Activated naive CD4-positive, alpha-beta T cell treated with anti-CD3 and anti-CD28 coated beads, Interleukin-2, amount 50 U/mL, for 24 hours (primary cell): Measurements from ENCODE around the gene NR6A1.
A peak's percentile ranks its signal among the peaks of the same experiment; 100 is the strongest.

Source experiments
- H3K27ac Mint-ChIP-seq: one replicate; pipeline ENCODE4 v1.8.0; 2021; ENCODE audit warnings: mild to moderate bottlenecking, mixed read lengths
- H3K27me3 Mint-ChIP-seq: one replicate; pipeline ENCODE4 v1.8.0; 2021; ENCODE audit warnings: mixed read lengths
- H3K36me3 Mint-ChIP-seq: one replicate; pipeline ENCODE4 v1.8.0; 2021; ENCODE audit warnings: mixed read lengths
- H3K4me1 Mint-ChIP-seq: one replicate; pipeline ENCODE4 v1.8.0; 2021; ENCODE audit warnings: mixed read lengths
- H3K4me3 Mint-ChIP-seq: one replicate; pipeline ENCODE4 v1.8.0; 2021; ENCODE audit warnings: mild to moderate bottlenecking, mixed read lengths
- H3K9me3 Mint-ChIP-seq: one replicate; pipeline ENCODE4 v1.8.0; 2021; ENCODE audit warnings: mixed read lengths

The NR6A1 gene

GRCh38 chr9:124500028-124500795 is 270.9 kb downstream of the NR6A1 start:
- no peaks in the 10 kb centered on the region for H3K36me3 Mint-ChIP-seq
- H3K27ac Mint-ChIP-seq = no peak overlapping the region
- no peaks in the 10 kb centered on the region for H3K9me3 Mint-ChIP-seq
- H3K4me3 Mint-ChIP-seq = no peak overlapping the region
- peaks cover 4% of the 10 kb centered on the region for H3K27me3 Mint-ChIP-seq
- H3K4me1 Mint-ChIP-seq = peaks cover 27% of the 10 kb centered on the region

GRCh38 chr9:124499216-124499615 is 271.9 kb downstream of the NR6A1 start:
- Mint-ChIP-seq H3K27me3 (peaks cover 4% of the 10 kb centered on the region), H3K4me3 (no peak overlapping the region), H3K9me3 (no peaks in the 10 kb centered on the region), H3K4me1 (peaks cover 29% of the 10 kb centered on the region), H3K36me3 (no peaks in the 10 kb centered on the region), H3K27ac (peak overlapping the region; percentile 26)

GRCh38 chr9:124498499-124499146 is 272.5 kb downstream of the NR6A1 start:
- no peak overlapping the region for H3K4me3 Mint-ChIP-seq
- no peaks in the 10 kb centered on the region for H3K9me3 Mint-ChIP-seq
- H3K4me1 Mint-ChIP-seq = peaks cover 23% of the 10 kb centered on the region
- H3K27ac Mint-ChIP-seq = no peak overlapping the region
- H3K36me3 Mint-ChIP-seq = no peaks in the 10 kb centered on the region
- no peaks in the 10 kb centered on the region for H3K27me3 Mint-ChIP-seq

GRCh38 chr9:124498040-124498439 is 273.1 kb downstream of the NR6A1 start:
- Mint-ChIP-seq H3K9me3 (no peaks in the 10 kb centered on the region), H3K27me3 (no peaks in the 10 kb centered on the region), H3K36me3 (no peaks in the 10 kb centered on the region), H3K4me1 (peaks cover 22% of the 10 kb centered on the region), H3K27ac (no peak overlapping the region), H3K4me3 (no peak overlapping the region)

- H3K27ac Mint-ChIP-seq = no peak overlapping the region
- no peaks in the 10 kb centered on the region for H3K27me3 Mint-ChIP-seq
- H3K4me1 Mint-ChIP-seq = peaks cover 22% of the 10 kb centered on the region
- no peaks in the 10 kb centered on the region for H3K9me3 Mint-ChIP-seq
- no peak overlapping the region for H3K4me3 Mint-ChIP-seq
- H3K36me3 Mint-ChIP-seq = no peaks in the 10 kb centered on the region
Observed at GRCh38 chr9:124497441-124497840, 273.7 kb downstream of the NR6A1 start.

GRCh38 chr9:124496463-124496862 is 274.6 kb downstream of the NR6A1 start:
- H3K4me1 Mint-ChIP-seq = peaks cover 22% of the 10 kb centered on the region
- H3K9me3 Mint-ChIP-seq = no peaks in the 10 kb centered on the region
- H3K36me3 Mint-ChIP-seq = no peaks in the 10 kb centered on the region
- no peak overlapping the region for H3K27ac Mint-ChIP-seq
- no peaks in the 10 kb centered on the region for H3K27me3 Mint-ChIP-seq
- H3K4me3 Mint-ChIP-seq = no peak overlapping the region

- Mint-ChIP-seq H3K36me3 (no peaks in the 10 kb centered on the region), H3K27me3 (no peaks in the 10 kb centered on the region), H3K27ac (no peak overlapping the region), H3K4me3 (peak overlapping the region; percentile 1), H3K4me1 (peaks cover 22% of the 10 kb centered on the region), H3K9me3 (no peaks in the 10 kb centered on the region)
Observed at GRCh38 chr9:124496075-124496449, 275.0 kb downstream of the NR6A1 start.

GRCh38 chr9:124495126-124496074 is 275.7 kb downstream of the NR6A1 start:
- Mint-ChIP-seq H3K9me3 (no peaks in the 10 kb centered on the region), H3K4me1 (peaks cover 22% of the 10 kb centered on the region), H3K27me3 (no peaks in the 10 kb centered on the region), H3K36me3 (no peaks in the 10 kb centered on the region), H3K4me3 (peak overlapping the region; percentile 1), H3K27ac (no peak overlapping the region)

- H3K27me3 Mint-ChIP-seq = no peaks in the 10 kb centered on the region
- no peaks in the 10 kb centered on the region for H3K36me3 Mint-ChIP-seq
- no peak overlapping the region for H3K4me3 Mint-ChIP-seq
- no peak overlapping the region for H3K27ac Mint-ChIP-seq
- peaks cover 22% of the 10 kb centered on the region for H3K4me1 Mint-ChIP-seq
- H3K9me3 Mint-ChIP-seq = no peaks in the 10 kb centered on the region
Observed at GRCh38 chr9:124493794-124494479, 277.2 kb downstream of the NR6A1 start.

GRCh38 chr9:124493218-124493617 is 277.9 kb downstream of the NR6A1 start:
- Mint-ChIP-seq H3K9me3 (no peaks in the 10 kb centered on the region), H3K36me3 (no peaks in the 10 kb centered on the region), H3K27me3 (no peaks in the 10 kb centered on the region), H3K4me1 (peaks cover 22% of the 10 kb centered on the region), H3K4me3 (no peak overlapping the region), H3K27ac (no peak overlapping the region)

GRCh38 chr9:124492818-124493217 is 278.3 kb downstream of the NR6A1 start:
- Mint-ChIP-seq H3K9me3 (no peaks in the 10 kb centered on the region), H3K4me3 (no peak overlapping the region), H3K27ac (no peak overlapping the region), H3K4me1 (peaks cover 20% of the 10 kb centered on the region), H3K27me3 (no peaks in the 10 kb centered on the region), H3K36me3 (no peaks in the 10 kb centered on the region)

- Mint-ChIP-seq H3K27me3 (no peaks in the 10 kb centered on the region), H3K27ac (no peak overlapping the region), H3K4me1 (peaks cover 11% of the 10 kb centered on the region), H3K4me3 (no peak overlapping the region), H3K9me3 (no peaks in the 10 kb centered on the region), H3K36me3 (no peaks in the 10 kb centered on the region)
Observed at GRCh38 chr9:124491049-124491975, 279.8 kb downstream of the NR6A1 start.

- no peaks in the 10 kb centered on the region for H3K9me3 Mint-ChIP-seq
- H3K27me3 Mint-ChIP-seq = no peaks in the 10 kb centered on the region
- no peaks in the 10 kb centered on the region for H3K36me3 Mint-ChIP-seq
- H3K27ac Mint-ChIP-seq = no peak overlapping the region
- no peak overlapping the region for H3K4me3 Mint-ChIP-seq
- H3K4me1 Mint-ChIP-seq = no peaks in the 10 kb centered on the region
Observed at GRCh38 chr9:124490004-124490403, 281.1 kb downstream of the NR6A1 start.

- H3K36me3 Mint-ChIP-seq = no peaks in the 10 kb centered on the region
- no peaks in the 10 kb centered on the region for H3K9me3 Mint-ChIP-seq
- no peak overlapping the region for H3K4me3 Mint-ChIP-seq
- no peak overlapping the region for H3K27ac Mint-ChIP-seq
- no peaks in the 10 kb centered on the region for H3K4me1 Mint-ChIP-seq
- H3K27me3 Mint-ChIP-seq = no peaks in the 10 kb centered on the region
Observed at GRCh38 chr9:124489222-124489621, 281.9 kb downstream of the NR6A1 start.
